PC-9 (cell line): Measurements from ENCODE around the gene OBSCN. TPM values are rescaled to one million over a fixed set of nuclear protein-coding genes. Genes with fewer than 3 reads are reported as not detected.

Source experiments
- BruUV-seq: library from RNA; stranded (reverse); fragments of 400-500 nt; replicated peaks from 2 replicates; lab custom pipeline; 2021; lab: Mats Ljungman, UMichigan
- CTCF ChIA-PET: fragments of 300-600 bp; sonication (Branson Sonifier 250); formaldehyde crosslinking; loops from one replicate; lab custom pipeline; 2022; ENCODE audit warnings: antibody characterized with exemption; lab: Charles Lee
- POLR2A ChIA-PET: fragments of 300-600 bp; sonication (Branson Sonifier 250); formaldehyde crosslinking; loops from one replicate; lab custom pipeline; 2022; ENCODE audit warnings: antibody characterized with exemption; ENCODE audit not compliant: unreplicated experiment; lab: Charles Lee
- DNase-seq, 2 experiments: peaks; one replicate each; pipeline versions ENCODE4 v3.0.0 to v3.0.0-alpha.2; 2015 to 2022; ENCODE audit warnings: mixed read lengths in 1 of 2
- H2AFZ ChIP-seq: fragments of 200-600 bp; sonication (generic); 2 replicates; pipeline ENCODE4 v1.8.1; 2017; ENCODE audit warnings: antibody characterized with exemption
- H3F3A ChIP-seq: fragments of 200-600 bp; sonication (generic); 2 replicates; pipeline ENCODE4 v1.8.1; 2017; ENCODE audit warnings: antibody characterized with exemption, mild to moderate bottlenecking, low read depth; ENCODE audit not compliant: insufficient read depth
- H3K27ac ChIP-seq: fragments of 200-600 bp; sonication (generic); 2 replicates; pipeline ENCODE4 v1.6.1; 2016; ENCODE audit warnings: mixed run types
- H3K27me3 ChIP-seq: fragments of 200-600 bp; sonication (generic); 2 replicates; pipeline ENCODE4 v1.6.1; 2016; ENCODE audit warnings: low read depth, mixed run types; ENCODE audit not compliant: insufficient read depth
- H3K36me3 ChIP-seq: fragments of 200-600 bp; sonication (generic); 2 replicates; pipeline ENCODE4 v1.6.1; 2016; ENCODE audit warnings: low read depth, mixed run types
- H3K4me1 ChIP-seq: fragments of 200-600 bp; sonication (generic); replicated peaks from 2 replicates; pipeline ENCODE4 v1.6.1; 2016; ENCODE audit warnings: mixed run types; ENCODE audit not compliant: insufficient read depth
- H3K4me2 ChIP-seq: fragments of 200-600 bp; sonication (generic); 2 replicates; pipeline ENCODE4 v1.6.1; 2017; ENCODE audit warnings: mixed run types
- H3K4me3 ChIP-seq: fragments of 200-600 bp; sonication (generic); 2 replicates; pipeline ENCODE4 v1.6.1; 2016; ENCODE audit warnings: mixed run types
- H3K79me2 ChIP-seq: fragments of 200-600 bp; sonication (generic); 2 replicates; pipeline ENCODE4 v1.6.1; 2017; ENCODE audit warnings: low read depth, mixed run types
- H3K9me2 ChIP-seq: fragments of 200-600 bp; sonication (generic); 2 replicates; pipeline ENCODE4 v1.8.1; 2017; ENCODE audit warnings: mild to moderate bottlenecking; ENCODE audit not compliant: insufficient read depth
- H3K9me3 ChIP-seq: fragments of 200-600 bp; sonication (generic); 2 replicates; pipeline ENCODE4 v1.8.1; 2016; ENCODE audit warnings: low read depth; ENCODE audit not compliant: insufficient read depth
- H4K20me1 ChIP-seq: fragments of 200-600 bp; sonication (generic); 2 replicates; pipeline ENCODE4 v1.8.1; 2017; ENCODE audit not compliant: insufficient read depth
- CTCF ChIP-seq: fragments of 200-600 bp; sonication (generic); conservative IDR thresholded peaks from 2 replicates; pipeline ENCODE4 v1.6.1; 2017; ENCODE audit warnings: mixed run types, antibody characterized with exemption, mild to moderate bottlenecking, moderate library complexity
- EZH2 ChIP-seq: fragments of 200-600 bp; sonication (generic); IDR thresholded peaks from 2 replicates; pipeline ENCODE4 v1.8.0; 2017; ENCODE audit warnings: antibody characterized with exemption, low read depth
- intact Hi-C: fragments of 100-400 bp; cut with micrococcal nuclease; formaldehyde crosslinking; loops from one replicate; pipeline ENCODE4 v1.10.0; 2022; ENCODE audit not compliant: unreplicated experiment
- total RNA-seq: library from RNA; stranded (reverse); gene quantifications from 2 replicates; pipeline ENCODE4 v1.2.3, GENCODE V29; 2021

OBSCN gene
- total RNA-seq, 1 experiment from 2014 or later, result 62.9 TPM

- Histone ChIP-seq H4K20me1 (no peaks in the 10 kb centered on the region), H3K27ac (no peak overlapping the region), H3K27me3 (no peaks in the 10 kb centered on the region), H3K4me1 (no peaks in the 10 kb centered on the region), H3F3A (no peaks in the 10 kb centered on the region), H2AFZ (no peak overlapping the region), H3K9me2 (no peaks in the 10 kb centered on the region), H3K4me2 (no peak overlapping the region), H3K79me2 (no peaks in the 10 kb centered on the region), H3K9me3 (peaks cover 4% of the 10 kb centered on the region), H3K4me3 (no peak overlapping the region), H3K36me3 (no peaks in the 10 kb centered on the region)
- ChIA-PET CTCF (no interaction called here), POLR2A (no interaction called here)
- no TSS peak for BruUV-seq
- intact Hi-C loops, result no loop called here
- TF ChIP-seq CTCF (no peak), EZH2 (no peak)
- DNase-seq, result no peak
Observed at GRCh38 chr1:228321895-228322294, 114.1 kb downstream of the OBSCN start.

GRCh38 chr1:228323401-228323800 is 115.6 kb downstream of the OBSCN start:
- no peaks in the 10 kb centered on the region for H3K27me3 ChIP-seq
- CTCF ChIA-PET, result no interaction called here

GRCh38 chr1:228325267-228325666 is 117.4 kb downstream of the OBSCN start:
- Histone ChIP-seq H2AFZ (no peak overlapping the region), H3F3A (no peaks in the 10 kb centered on the region), H3K4me2 (no peak overlapping the region), H3K9me2 (no peaks in the 10 kb centered on the region), H3K36me3 (no peaks in the 10 kb centered on the region), H4K20me1 (no peaks in the 10 kb centered on the region), H3K79me2 (no peaks in the 10 kb centered on the region), H3K4me1 (no peaks in the 10 kb centered on the region; the same call in 1 of the 2 replicates), H3K9me3 (peaks cover 4% of the 10 kb centered on the region; the same call in 1 of the 2 replicates), H3K27me3 (no peaks in the 10 kb centered on the region), H3K4me3 (no peak overlapping the region), H3K27ac (no peak overlapping the region)
- TF ChIP-seq EZH2 (no peak), CTCF (no peak)
- ChIA-PET CTCF (no interaction called here), POLR2A (no interaction called here)
- DNase-seq, result no peak
- no TSS peak for BruUV-seq
- intact Hi-C loops, result no loop called here

More at GRCh38 chr1:228323401-228323800, 115.6 kb downstream of the OBSCN start:
- no peak for TF ChIP-seq CTCF
- no peak for TF ChIP-seq EZH2
- DNase-seq, result no peak
- Histone ChIP-seq H3K4me1 (no peaks in the 10 kb centered on the region), H3F3A (no peaks in the 10 kb centered on the region), H4K20me1 (no peaks in the 10 kb centered on the region), H3K9me3 (peaks cover 4% of the 10 kb centered on the region), H3K36me3 (no peaks in the 10 kb centered on the region), H2AFZ (no peak overlapping the region), H3K4me2 (no peak overlapping the region), H3K79me2 (no peaks in the 10 kb centered on the region), H3K27ac (no peak overlapping the region), H3K9me2 (no peaks in the 10 kb centered on the region), H3K4me3 (no peak overlapping the region)
- POLR2A ChIA-PET, result no interaction called here
- BruUV-seq, result no TSS peak
- intact Hi-C loops, result no loop called here
